ENCODE data around the gene PAQR6.

PAQR6 gene, protein sequence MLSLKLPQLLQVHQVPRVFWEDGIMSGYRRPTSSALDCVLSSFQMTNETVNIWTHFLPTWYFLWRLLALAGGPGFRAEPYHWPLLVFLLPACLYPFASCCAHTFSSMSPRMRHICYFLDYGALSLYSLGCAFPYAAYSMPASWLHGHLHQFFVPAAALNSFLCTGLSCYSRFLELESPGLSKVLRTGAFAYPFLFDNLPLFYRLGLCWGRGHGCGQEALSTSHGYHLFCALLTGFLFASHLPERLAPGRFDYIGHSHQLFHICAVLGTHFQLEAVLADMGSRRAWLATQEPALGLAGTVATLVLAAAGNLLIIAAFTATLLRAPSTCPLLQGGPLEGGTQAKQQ

DNA sequence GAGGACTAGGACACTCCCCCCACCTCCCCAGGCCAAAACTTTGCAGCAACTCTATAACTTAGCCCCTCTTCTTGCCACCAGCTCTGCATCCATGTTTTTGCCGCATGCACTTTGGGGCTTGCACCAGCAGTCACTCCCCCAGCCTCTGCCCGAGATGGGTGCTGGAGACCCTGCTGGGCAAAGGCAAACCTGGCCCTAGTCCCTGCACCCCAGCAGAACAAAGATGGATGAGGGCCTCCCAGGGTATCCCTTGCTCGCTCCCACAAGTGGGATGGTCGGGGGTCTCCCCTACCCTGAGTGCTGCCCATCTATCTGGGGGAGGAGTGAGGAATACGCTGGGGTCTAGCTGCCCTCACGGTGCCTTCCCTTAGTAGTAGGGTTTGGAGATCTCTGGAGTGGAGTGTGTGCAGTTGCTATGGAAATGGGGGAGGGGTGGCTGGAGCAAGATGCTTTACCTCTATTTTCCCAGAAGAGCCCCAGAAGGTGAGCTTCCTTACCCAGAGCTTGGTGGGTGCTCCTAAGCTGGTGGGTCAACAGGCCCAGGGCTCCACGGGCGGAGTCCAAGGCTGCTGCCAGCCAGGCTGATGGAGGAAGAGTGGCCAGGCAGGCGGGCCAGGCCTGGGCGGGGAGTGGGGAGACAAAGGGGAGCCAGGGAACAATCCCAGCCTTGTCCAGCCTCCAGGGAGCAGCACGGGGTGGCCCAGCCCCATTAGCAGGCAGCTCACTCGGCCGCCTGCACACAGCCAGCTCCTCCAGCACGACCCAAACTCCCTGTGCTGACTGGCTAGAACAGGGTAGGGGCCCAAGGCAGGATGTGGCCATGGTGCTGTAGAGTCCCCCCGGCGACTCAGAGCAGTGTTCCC, at the start of gene PAQR6:
PAQR6 (minus strand) TSS at position 597 of the 863 bp plus-strand sequence. CDS start 1,325 bp downstream, outside the sequence.
- DNase-seq (ENCODE audit: low read depth in 2 of 2) = no peak

DNA sequence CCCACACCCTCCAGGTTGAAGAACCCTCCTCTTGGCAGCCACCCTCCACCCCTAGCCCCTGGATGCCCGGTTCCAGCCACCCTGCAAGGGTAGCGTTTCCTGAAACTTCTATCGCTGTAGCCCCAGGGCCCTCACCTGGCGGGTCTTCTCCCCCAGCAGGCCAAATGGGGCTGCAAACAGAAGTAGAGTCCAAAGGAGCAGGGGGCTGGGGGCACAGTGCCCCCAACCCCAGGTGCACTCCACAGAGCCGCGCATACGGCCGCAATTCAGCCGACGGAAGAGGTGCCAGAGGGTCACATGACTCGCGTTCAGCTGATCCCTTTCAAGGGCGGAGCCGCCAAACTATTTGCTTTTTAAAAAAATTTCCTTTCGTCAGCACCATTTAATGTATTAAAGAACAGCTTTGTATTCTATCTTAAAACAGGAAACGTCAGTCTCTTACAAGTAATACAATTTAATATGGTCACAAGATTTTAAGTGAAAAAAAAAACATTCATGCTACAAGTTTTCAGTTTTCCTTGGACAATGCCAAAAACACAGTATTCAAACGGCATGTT, 47.6 kb upstream of the PAQR6 start, which contains the start of gene GLMP:
GLMP (minus strand) TSS at position 289 of the 557 bp plus-strand sequence; CDS start at position 255, 34 bp downstream.
- peak; percentile 16 to 20 for DNase-seq (ENCODE audit: low read depth in 2 of 2)

DNA sequence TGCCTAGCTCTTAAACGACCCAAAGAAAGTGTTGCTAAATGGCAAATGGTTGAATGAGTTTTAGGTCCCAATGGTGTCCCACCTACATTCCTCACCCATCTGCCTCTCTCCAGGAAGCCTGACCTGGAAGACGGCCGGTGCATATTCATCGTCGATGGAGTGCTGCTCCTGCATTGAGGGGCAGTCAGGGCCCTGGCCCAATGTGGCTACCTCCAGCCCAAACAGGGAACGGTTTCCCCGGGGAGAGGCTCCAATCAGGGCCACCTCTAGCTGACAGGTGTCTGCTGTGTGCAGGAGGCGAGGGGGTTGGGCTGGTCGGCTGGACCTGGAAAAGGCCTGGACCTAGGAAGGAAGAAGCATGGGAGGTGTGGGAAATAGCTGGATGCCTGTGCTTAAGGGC, 46.0 kb upstream of the PAQR6 start:
- DNase-seq (ENCODE audit: low read depth in 2 of 2) = no peak

DNA sequence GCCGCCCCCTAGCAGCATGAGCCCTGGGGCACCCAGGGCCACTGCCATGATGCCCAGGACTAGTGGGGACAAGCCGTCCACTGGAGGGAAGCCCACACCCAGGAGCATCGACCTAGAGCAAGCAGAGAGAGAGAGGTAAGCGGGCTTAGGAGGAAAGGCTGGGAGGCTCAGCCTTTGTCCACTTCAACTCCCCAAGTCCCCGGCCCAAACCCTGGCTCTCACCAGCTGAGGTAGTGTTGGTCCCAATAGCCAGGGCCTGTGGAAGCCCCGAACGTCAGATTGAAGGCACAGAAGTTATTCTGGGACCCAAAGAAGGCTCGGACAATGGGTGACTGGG, 45.2 kb upstream of the PAQR6 start:
- no peak for DNase-seq (ENCODE audit: low read depth in 2 of 2)

DNA sequence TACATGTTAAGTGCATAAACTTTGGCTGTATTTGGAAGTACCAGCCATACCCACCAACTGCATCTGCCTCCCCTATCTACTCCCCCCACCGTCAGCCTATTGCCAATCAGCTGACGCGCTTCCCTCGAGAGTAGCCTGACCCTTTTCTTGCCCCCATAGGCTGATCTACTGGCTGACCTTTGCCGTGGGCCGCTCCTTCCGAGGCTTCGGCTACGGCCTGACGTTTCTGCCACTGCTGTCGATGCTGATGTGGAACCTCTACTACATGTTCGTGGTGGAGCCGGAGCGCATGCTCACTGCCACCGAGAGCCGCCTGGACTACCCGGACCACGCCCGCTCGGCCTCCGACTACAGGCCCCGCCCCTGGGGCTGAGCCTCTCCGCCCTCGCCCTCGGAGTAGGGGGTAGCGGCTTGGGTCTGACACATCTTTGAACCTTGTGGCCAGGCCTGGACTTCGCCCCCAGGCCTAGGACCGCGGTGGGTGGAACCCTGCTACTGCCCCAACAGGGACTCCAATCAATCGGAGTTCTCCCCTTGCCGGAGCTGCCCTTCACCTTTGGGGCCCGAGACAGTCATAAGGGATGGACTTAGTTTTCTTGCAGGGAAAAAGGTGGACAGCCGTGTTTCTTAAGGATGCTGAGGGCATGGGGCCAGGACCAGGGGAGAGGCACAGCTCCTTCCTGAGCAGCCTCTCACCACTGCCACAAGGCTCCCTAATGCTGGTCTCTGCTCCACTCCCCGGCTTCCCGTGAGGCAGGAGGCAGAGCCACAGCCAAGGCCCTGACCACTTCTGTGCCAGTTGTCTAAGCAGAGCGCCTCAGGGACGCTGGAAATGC, 43.6 kb upstream of the PAQR6 start:
- peak; percentile 23 to 25 for DNase-seq (ENCODE audit: low read depth in 2 of 2)

DNA sequence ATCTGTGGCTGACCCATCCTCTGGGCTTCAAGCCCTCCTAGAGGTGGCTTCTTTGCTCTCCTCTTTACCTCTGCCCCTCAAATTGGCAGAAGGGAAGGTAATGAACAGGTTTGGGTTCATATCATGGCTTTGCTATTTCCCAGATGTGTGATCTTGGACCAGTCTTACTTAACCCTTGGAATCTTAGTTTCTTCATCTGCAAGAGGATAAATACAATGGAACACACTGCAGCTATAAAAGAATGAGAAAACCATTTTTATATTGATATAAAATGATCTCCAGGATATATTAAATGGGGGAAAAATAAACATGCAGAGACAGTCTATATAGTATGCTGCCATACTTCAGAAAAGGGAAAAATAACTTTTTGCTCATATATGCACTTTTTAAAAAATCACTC, 42.0 kb upstream of the PAQR6 start:
- no peak for DNase-seq (ENCODE audit: low read depth in 2 of 2)

DNA sequence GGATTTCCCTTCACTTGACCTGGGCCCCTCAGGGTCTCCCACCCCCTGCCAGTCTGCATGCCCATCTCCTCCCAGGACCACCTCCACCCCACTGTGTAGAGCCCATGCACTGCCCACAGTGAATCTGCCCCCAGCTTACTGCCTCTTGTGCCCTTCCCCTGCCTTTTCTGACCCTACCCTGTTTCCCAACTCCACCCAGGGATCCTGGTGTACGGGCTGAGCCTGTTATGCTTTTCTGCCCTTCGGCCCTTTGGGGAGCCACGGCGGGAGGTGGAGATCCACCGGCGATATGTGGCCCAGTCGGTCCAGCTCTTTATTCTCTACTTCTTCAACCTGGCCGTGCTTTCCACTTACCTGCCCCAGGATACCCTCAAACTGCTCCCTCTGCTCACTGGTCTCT, 38.2 kb upstream of the PAQR6 start:
- no peak for DNase-seq (ENCODE audit: low read depth in 2 of 2)

DNA sequence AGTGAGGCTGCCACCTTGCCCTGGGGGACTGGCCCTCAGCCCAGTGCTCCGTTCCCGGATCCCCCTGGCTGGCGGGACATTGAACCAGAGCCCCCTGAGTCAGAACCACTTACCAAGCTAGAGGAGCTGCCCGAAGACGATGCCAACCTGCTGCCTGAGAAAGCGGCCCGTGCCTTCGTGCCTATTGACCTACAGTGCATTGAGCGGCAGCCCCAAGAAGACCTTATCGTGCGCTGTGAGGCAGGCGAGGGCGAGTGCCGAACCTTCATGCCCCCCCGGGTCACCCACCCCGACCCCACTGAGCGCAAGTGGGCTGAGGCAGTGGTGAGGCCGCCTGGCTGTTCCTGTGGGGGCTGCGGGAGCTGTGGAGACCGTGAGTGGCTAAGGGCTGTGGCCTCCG, 37.6 kb upstream of the PAQR6 start:
- DNase-seq (ENCODE audit: low read depth in 2 of 2) = no peak

DNA sequence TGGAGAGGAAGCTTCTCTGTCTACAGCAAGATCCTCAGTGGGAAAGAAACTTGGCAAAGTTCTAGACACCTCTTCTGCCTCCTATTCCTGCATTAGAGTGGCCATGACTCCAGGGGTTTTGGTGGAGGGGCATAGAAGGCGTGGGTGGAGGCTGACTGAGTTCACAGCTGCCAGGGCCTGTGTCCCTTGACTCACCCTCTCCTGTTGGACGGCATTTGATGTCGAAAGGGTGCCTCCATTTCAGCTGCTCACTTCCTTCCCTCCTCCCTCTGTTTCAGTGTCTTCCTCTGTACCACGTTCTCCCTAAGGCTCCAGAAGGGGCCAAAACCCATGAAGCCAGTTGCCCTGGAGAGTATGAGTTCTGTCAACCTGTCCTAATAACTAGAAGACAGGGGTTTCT, 36.9 kb upstream of the PAQR6 start:
- no peak for DNase-seq (ENCODE audit: low read depth in 2 of 2)

DNA sequence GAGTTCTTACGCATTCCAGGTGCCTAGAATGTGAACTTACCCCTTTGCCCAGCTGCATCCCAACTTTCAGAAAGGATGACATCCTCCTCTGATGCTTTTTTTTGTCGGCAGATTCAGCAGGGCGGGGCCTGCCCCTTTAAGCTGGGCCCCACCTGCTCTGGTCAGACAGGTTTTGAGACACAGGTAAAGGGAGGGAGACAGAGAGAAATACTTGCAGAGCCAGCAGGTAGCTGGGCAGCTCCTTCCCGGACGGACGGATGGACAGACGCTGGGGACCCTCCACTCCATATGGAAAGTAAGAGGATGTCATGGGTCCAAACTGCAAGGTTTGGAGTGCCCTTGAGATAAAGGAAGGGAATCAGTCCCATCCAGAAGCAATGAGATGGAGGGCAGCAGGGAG, 36.3 kb upstream of the PAQR6 start, which contains the start of gene TMEM79:
TMEM79 (plus strand) TSS at position 214 of the 400 bp plus-strand sequence. CDS start 902 bp downstream, outside the sequence.
- DNase-seq (ENCODE audit: low read depth in 2 of 2) = no peak

DNA sequence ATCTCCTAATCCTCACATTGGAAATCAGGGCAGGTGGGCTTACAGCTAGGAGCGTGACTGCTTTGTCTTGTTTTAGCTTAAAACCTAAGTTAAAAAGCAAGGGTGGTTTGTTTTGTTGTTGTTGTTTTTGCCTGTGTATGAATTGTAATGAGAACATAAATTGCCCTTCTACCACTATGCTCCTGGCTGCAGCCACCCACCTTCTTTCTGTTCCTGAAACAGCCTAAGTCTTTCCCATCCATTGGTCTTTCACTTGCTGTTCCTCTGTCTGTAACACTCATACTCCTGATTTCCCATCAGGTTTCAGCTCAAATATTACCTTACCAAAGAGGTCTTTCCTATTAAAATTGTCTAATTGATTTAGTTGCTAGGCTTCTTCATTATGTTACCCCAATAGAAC, 35.7 kb upstream of the PAQR6 start:
- no peak for DNase-seq (ENCODE audit: low read depth in 2 of 2)

DNA sequence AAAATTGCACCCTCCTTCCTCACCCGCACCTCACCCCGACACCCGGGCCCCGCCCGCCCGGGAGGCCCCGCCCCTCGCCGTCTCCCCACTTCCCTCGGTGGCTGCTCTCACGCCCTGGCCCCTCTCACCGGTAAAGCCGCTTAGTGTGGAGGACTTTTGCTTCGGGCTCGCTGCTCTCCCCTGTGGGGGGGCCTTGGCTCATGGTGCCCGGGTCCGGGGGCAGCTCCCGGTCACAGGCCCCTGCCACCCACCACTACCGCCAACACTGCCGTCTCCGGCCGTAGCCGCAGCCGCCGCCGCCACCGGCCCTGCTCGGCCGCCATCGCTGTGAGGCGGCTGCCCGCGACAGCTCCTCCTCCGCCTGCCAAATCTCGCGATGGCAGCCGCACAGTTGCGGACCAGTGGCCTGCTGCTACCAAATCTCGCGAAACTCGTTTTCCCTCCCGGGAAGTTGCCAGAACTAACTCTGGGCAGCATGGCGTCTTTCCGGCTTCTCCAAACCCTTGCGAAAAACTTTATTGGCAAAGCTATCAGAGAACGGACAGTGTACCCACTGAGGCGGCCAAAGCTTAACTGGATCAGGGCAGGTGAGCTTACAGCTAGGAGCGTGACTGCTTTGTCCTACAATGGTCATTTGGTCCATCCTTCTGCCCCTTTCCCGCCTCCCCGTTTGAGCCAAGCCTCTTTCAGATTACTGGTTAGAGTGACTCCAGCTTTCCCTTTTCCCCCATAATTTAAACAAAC, 34.8 kb upstream of the PAQR6 start, which contains the start of gene SMG5:
SMG5 (minus strand) TSS at position 347 of the 744 bp plus-strand sequence; CDS start at position 202, 145 bp downstream.
- peak; percentile 97 for DNase-seq (ENCODE audit: low read depth in 2 of 2)

DNA sequence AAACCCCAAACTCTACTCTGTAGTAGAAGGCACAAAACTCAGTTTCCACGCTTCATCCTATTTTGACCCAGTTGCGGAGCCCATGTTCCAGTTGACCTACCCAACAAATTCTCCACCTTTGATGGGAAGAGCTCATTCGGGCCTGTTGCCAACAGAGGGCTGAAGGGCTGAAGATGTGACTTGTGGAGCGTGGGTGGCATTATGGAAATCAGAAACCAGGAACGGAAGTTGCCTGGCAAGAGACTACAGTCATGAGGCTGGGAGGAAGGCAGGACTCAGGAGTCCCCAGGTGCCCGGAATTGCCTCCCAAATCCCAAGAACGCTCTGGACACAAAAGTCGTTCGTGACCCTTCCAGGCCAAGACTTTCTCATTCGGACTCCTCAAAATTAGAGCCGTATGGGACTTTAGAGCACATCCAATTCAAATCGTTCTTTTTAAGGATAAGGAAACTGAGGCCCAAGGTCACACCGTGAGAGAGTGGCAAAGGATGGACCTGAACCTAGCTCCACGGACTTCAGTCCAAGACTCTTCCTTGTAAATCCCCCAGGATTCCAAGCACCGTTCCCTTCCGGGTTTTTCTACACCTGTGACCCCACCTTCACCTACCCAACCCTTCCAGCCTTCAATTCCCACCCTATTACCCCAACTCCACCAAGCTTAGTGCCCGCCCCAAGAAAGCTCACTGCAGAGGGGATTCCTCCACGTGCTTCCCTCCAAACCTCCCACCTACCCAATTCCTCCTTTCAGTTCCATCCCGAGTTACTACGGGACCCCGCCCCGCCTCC, 34.0 kb upstream of the PAQR6 start:
- no peak for DNase-seq (ENCODE audit: low read depth in 2 of 2)

DNA sequence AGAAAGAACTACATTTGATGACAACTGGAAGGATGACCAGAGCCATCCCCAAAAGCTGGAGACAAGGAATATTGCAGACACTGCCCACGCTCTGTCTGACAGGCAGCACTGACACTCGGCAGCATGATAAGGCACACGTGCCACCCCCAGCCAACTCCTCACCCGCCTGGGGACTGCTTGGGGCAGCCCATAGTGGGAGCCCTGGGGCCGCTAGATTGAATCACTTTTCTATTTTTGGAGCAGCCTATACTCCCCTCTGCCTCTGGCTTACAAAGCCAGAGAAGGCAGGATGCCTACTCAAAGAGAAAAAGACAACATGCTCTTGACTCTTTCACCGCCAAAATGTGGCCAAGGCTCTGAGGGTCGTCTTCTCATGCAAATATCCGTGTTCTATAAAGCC, 33.4 kb upstream of the PAQR6 start:
- no peak for DNase-seq (ENCODE audit: low read depth in 2 of 2)

DNA sequence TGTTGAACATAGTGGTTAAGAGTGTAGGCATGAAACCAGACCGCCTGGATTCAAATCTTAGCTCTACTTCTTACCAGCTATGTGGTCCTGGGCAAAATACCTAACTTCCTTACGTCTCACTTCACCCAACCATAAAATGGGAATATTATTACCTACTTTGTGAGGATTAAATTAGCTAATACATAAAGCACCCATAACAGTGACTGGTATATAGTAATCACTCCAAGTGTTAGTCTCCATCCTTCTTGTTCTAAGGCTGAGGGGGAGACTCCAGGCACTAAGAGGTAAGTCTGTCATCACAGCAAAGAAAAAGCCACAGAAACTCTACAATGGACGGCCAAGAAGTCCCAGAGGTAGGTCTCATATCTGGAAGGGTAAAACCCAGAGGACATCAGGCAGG, 32.0 kb upstream of the PAQR6 start:
- no peak for DNase-seq (ENCODE audit: low read depth in 2 of 2)

DNA sequence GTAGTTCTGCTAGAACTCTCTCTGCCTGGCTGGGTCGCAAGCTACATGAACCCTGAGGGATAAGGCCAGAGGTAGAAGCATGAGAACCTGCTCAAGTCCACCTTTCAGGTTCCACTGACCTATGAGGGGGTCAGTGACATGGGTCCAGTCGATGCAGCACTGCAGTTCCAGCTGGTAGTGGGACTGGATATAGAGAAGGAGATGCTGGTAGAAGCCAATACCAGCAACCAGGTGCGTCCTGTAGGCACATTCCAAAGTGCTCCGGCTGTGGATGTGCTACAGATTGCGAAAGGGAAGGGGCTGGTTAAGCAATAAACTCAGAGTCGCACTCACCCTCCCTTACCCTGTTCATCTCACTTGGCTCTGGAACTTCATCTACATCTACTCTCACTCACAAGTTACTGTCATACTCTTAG, 29.1 kb upstream of the PAQR6 start:
- no peak for DNase-seq (ENCODE audit: low read depth in 2 of 2)

DNA sequence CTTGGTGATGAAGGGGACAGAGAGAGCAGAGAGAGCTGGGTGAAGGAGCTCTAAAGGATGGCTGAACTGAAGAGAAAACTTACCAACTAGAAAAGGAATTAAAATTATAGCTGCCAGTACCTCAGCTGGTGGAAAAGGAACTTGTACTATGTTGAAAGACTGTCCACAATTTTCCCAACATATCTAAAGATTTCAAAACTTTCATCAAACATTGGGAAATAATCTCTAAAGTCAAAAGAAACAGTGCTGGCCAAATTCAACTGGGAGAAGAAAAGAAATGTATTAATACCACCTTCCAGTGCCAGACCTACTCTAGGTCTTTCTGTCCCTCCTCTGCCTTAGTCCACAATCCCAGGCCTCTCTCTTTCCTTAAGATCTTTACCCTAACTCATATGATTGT, 28.7 kb upstream of the PAQR6 start:
- DNase-seq (ENCODE audit: low read depth in 2 of 2) = no peak

DNA sequence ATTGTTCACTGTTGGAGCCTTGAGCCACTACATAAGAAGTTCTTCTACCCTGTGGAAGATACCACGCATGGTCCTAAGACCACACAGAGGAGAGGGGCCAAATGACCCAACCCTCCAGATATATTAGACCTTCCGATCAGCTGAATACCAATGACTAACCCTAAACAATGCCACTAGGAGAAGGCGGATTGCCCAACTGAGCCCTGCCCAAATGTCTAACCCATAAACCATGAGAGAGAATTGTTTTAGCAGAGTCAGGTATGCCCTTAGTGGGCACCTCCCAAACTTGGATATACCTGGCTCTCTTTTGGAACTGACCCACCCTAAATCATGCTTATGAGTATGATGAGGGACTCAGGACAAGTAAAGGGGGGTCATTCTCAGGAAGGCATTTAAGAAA, 22.5 kb upstream of the PAQR6 start:
- DNase-seq (ENCODE audit: low read depth in 2 of 2) = no peak

DNA sequence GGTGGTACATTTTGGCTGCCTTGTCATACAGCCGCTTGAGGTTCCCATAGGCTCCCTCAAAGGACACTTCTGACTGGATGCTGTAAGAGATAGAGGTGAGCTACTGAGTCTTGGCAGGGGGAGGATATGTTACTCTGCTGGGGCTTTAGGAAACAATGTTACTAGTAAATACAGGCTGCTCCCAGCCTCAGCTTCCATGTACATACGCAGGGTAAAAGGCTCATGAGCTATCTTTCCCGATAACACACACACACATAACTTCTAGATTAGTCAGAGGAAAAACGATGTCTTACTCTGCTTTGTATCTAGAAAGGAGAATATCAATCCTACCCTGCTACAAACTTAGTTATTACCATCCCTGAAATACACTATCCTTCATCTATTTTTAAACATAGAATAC, 20.5 kb upstream of the PAQR6 start:
- no peak for DNase-seq (ENCODE audit: low read depth in 2 of 2)

DNA sequence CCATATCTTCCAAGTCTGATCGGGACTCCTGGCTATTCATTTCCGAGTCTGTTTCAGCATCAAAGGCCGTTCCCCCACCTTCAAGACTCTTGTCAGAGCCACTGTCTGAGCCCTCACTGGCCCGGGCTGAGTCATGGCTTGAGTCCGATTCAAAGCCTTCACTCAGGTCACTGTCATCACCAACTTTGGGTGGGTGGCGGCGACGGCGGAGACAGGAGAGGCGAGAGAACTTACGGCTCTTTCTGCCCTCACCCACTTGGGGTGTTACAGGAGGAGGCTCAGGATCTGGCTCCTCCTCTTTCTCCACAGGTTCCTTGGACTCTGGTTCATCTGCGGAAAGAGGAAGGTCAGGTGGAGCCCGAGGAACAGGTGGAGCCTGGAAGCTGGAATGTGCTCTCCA, 18.2 kb upstream of the PAQR6 start:
- no peak for DNase-seq (ENCODE audit: low read depth in 2 of 2)
